ENCODE results near the gene TECPR2.

The TECPR2 gene

DNA sequence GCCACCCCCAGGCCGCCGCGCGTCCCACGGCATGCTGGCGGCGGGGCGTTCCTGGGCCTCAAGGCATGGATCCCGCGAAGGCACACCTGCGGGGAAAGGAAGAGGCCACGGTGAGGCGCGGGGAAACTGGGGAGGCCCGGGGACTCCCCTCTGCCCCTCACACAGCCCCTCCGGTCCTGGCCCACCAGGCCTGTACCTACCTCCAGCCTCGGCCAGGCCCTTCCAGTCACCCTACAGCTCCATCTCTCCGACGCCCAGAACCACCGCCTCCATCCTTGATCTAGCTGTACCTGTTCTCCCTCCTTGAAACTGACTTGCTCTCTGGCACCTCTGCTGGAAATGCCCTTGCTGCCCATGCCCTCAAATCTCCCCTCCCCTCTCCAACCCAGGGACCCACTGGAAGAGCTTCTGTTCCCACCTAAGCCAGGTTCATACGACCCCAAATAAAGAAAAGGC lies 145.1 kb downstream of the TECPR2 start:
- Histone ChIP-seq H3K27me3 (ENCODE audit: control insufficient read depth, low read length) (no peaks in the 10 kb centered on the region), H4K20me1 (ENCODE audit: control insufficient read depth, insufficient read depth, low read depth, low read length) (no peaks in the 10 kb centered on the region), H3K36me3 (ENCODE audit: control insufficient read depth, low read length) (no peaks in the 10 kb centered on the region), H3K9me3 (ENCODE audit: control insufficient read depth, insufficient read depth, low read length) (no peaks in the 10 kb centered on the region), H3K4me3 (ENCODE audit: low read length) (no peak overlapping the region), H3F3A (ENCODE audit: control insufficient read depth, insufficient read depth) (no peaks in the 10 kb centered on the region), H3K79me2 (ENCODE audit: control insufficient read depth, low read length) (no peaks in the 10 kb centered on the region), H3K4me2 (ENCODE audit: low read length) (no peak overlapping the region), H3K27ac (ENCODE audit: low read depth, low read length) (no peak overlapping the region), H3K4me1 (ENCODE audit: control insufficient read depth, low read length) (peaks cover 13% of the 10 kb centered on the region), H3K9me2 (replicated peaks; ENCODE audit: control insufficient read depth, low read length) (no peaks in the 10 kb centered on the region)
- TF ChIP-seq EZH2phosphoT487 (IDR thresholded peaks at IDR 0.05; ENCODE audit: borderline replicate concordance, low read length) (no peak), CTCF (IDR thresholded peaks at IDR 0.05; ENCODE audit: low read depth, low read length, poor library complexity, severe bottlenecking) (no peak)

DNA sequence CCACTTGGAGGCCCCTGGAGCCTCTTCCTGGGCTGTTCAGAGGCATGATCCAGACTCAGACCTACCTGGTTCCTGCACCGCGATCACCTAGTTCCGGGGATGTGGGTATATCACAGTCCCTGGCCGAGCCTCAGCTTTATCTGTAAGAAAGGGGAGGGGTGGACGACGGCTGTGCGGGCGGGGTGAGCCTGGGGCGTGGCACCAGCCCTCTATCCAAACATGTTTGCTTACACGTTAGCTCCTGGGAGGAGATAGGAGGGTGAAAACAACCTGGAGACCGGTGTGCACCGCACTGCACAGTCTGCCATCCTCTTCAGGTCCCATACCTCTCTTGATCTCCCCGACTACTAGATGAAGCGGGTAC lies 145.7 kb downstream of the TECPR2 start:
- Histone ChIP-seq H3K4me3 (ENCODE audit: low read length) (no peak overlapping the region), H3K27ac (ENCODE audit: low read depth, low read length) (no peak overlapping the region), H3K4me2 (ENCODE audit: low read length) (no peak overlapping the region; the same call in 1 of the 2 replicates), H3F3A (ENCODE audit: control insufficient read depth, insufficient read depth) (no peaks in the 10 kb centered on the region), H3K79me2 (ENCODE audit: control insufficient read depth, low read length) (no peaks in the 10 kb centered on the region), H3K36me3 (ENCODE audit: control insufficient read depth, low read length) (no peaks in the 10 kb centered on the region), H3K9me3 (ENCODE audit: control insufficient read depth, insufficient read depth, low read length) (no peaks in the 10 kb centered on the region), H3K27me3 (ENCODE audit: control insufficient read depth, low read length) (no peaks in the 10 kb centered on the region), H3K4me1 (ENCODE audit: control insufficient read depth, low read length) (peaks cover 13% of the 10 kb centered on the region), H4K20me1 (ENCODE audit: control insufficient read depth, insufficient read depth, low read depth, low read length) (no peaks in the 10 kb centered on the region), H3K9me2 (replicated peaks; ENCODE audit: control insufficient read depth, low read length) (no peaks in the 10 kb centered on the region)
- TF ChIP-seq CTCF (IDR thresholded peaks at IDR 0.05; ENCODE audit: low read depth, low read length, poor library complexity, severe bottlenecking): no peak
- TF ChIP-seq EZH2phosphoT487 (IDR thresholded peaks at IDR 0.05; ENCODE audit: borderline replicate concordance, low read length): no peak

DNA sequence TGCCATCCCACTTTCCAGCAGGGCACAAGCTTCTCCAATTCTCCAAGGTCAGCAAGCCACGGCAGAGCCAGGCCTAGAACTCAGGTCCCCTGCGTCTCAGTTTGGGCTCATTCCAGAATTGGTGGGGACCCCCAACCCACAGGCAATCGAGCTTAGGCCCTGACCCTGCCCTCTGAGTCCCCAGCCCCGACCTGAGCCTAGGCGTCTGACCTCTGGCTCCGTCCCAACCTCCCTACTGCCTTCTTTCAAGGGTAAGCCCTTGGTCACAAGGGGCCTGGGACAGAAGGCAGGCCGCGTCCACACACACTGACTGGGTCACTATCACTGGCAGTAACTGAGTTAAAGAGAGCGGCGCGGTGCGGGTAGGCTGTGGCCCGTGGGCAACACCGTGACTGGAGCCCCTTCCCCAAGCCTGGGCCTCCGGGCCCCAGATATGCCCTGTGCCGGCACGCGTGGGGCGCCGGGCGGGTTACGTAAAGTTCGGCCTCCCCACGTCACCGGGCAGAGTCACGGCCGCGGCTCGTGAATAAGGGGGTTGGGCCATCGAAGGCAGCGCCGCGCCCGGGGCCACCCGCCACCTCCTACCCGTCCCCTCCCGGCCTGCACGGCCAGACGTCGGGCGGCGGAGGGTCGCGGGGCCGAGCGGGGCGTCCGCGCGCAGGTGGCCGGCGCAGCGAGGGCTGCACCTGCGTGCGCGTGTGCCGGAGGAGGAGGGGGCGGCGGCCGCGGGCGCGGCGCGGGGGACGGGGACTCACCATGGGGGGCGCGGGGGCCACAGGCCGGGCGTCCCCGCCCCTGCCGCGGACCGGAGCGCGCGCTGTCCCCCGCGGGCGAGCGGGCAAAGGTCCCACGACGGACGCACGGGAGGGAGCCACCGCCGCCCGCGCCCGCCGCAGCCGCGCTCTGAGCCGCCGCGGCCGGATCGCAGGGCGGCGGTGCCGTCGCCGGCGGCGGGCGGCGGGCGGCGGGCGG lies 146.3 kb downstream of the TECPR2 start:
- Histone ChIP-seq H3K4me1 (ENCODE audit: control insufficient read depth, low read length) (peaks cover 13% of the 10 kb centered on the region), H3F3A (ENCODE audit: control insufficient read depth, insufficient read depth) (no peaks in the 10 kb centered on the region), H3K36me3 (ENCODE audit: control insufficient read depth, low read length) (no peaks in the 10 kb centered on the region), H3K4me3 (ENCODE audit: low read length) (peak overlapping the region; percentile 43; the same call in 1 of the 2 replicates), H3K9me3 (ENCODE audit: control insufficient read depth, insufficient read depth, low read length) (no peaks in the 10 kb centered on the region), H4K20me1 (ENCODE audit: control insufficient read depth, insufficient read depth, low read depth, low read length) (no peaks in the 10 kb centered on the region), H3K9me2 (replicated peaks; ENCODE audit: control insufficient read depth, low read length) (no peaks in the 10 kb centered on the region), H3K79me2 (ENCODE audit: control insufficient read depth, low read length) (no peaks in the 10 kb centered on the region), H3K4me2 (ENCODE audit: low read length) (peak overlapping the region; percentile 45; the same call in 1 of the 2 replicates), H3K27me3 (ENCODE audit: control insufficient read depth, low read length) (no peaks in the 10 kb centered on the region), H3K27ac (ENCODE audit: low read depth, low read length) (no peak overlapping the region)
- TF ChIP-seq CTCF (IDR thresholded peaks at IDR 0.05; ENCODE audit: low read depth, low read length, poor library complexity, severe bottlenecking): no peak
- TF ChIP-seq EZH2phosphoT487 (IDR thresholded peaks at IDR 0.05; ENCODE audit: borderline replicate concordance, low read length): no peak

Measured in DOHH2 (cell line).